Fibroblast of the aortic adventitia (primary cell): ENCODE measurements around the gene SEC14L5. TPM values are rescaled to one million over a fixed set of nuclear protein-coding genes. Genes with fewer than 3 reads are reported as not detected.

Experiments
- DNase-seq: peaks from one replicate; pipeline ENCODE4 v3.0.0-alpha.2; 2010; ENCODE audit warnings: low read depth
- H3K4me3 ChIP-seq: 2 replicates; pipeline ENCODE4 v1.5.1; 2011; ENCODE audit warnings: low read depth, mild to moderate bottlenecking, control low read depth, low read length, moderate library complexity
- total RNA-seq: library from RNA; depleted of rRNA; stranded (reverse); fragments of >200 nt; gene quantifications from 2 replicates; pipeline ENCODE4 v1.2.3, GENCODE V29; 2012; ENCODE audit warnings: low replicate concordance
- TF ChIP-seq, protein P1 (sequence below): IDR thresholded peaks from 2 replicates; pipeline ENCODE4 v1.5.1; 2011; ENCODE audit warnings: mild to moderate bottlenecking, low read length, control low read depth, inconsistent platforms; ENCODE audit not compliant: insufficient read depth

SEC14L5 gene
- total RNA-seq, 1 donor, result 1.2 TPM

DNA sequence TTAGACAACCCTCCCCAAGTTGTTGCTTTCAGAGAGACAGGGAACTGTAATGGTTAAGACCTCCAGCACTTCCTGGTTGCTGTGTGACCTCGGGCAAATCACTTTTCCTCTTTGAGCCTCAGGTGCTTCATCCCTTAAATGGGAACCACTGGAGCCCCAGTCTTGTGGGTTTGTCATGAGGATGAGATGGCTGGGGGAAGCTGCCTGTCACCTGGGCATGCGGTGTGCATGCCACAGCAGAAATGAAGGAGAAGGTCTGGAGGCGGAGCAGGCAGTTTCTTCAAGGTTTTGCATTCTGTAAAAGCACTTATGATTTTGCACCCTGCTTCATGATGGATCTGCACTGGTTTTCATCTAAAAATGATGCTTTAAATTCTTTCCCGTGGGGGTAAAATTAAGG is 53.5 kb downstream of the SEC14L5 start:
- TF ChIP-seq, protein P1, sequence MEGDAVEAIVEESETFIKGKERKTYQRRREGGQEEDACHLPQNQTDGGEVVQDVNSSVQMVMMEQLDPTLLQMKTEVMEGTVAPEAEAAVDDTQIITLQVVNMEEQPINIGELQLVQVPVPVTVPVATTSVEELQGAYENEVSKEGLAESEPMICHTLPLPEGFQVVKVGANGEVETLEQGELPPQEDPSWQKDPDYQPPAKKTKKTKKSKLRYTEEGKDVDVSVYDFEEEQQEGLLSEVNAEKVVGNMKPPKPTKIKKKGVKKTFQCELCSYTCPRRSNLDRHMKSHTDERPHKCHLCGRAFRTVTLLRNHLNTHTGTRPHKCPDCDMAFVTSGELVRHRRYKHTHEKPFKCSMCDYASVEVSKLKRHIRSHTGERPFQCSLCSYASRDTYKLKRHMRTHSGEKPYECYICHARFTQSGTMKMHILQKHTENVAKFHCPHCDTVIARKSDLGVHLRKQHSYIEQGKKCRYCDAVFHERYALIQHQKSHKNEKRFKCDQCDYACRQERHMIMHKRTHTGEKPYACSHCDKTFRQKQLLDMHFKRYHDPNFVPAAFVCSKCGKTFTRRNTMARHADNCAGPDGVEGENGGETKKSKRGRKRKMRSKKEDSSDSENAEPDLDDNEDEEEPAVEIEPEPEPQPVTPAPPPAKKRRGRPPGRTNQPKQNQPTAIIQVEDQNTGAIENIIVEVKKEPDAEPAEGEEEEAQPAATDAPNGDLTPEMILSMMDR, result no peak
- no peak overlapping the region for H3K4me3 ChIP-seq
- DNase-seq, result no peak

DNA sequence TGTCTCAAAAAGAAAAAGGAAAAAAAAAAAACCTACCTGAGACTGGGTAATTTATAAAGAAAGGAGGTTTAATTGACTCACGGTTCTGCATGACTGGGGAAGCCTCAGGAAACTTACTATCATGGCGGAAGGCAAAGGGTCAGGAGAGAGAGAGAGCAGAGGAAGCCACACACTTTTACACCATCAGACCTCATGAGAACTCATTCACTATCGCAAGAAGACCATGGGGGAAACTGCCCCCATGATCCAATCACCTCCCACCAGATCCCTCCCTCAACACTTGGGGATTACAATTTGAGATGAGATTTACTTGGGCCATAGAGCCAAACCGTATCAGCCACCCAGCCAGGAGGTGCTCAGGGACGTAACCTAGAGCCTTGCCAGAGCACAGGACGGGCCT is 54.8 kb downstream of the SEC14L5 start:
- DNase-seq, result no peak
- H3K4me3 ChIP-seq, result no peak overlapping the region
- TF ChIP-seq, protein P1, result no peak

DNA sequence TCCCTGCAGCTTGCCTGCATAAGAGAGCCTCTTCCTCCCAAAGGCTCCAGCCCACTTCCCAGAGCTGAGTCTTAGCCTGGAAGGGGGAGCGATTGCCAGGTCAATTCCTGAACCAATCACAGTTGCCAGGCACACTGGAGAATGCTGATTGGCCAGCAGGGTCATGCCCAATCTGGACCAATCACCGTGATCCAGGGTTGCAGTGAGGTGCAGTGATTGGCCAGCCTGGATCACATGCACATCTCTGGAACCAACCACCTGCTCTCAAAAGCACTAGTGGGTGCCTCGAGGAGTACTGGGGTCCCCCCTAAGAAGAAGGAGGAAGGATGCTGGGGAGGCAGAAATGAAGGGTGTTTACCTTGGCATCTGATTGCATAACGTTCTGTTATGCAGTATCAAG is 57.2 kb downstream of the SEC14L5 start:
- H3K4me3 ChIP-seq, result no peak overlapping the region
- TF ChIP-seq, protein P1, result no peak
- DNase-seq, result no peak

DNA sequence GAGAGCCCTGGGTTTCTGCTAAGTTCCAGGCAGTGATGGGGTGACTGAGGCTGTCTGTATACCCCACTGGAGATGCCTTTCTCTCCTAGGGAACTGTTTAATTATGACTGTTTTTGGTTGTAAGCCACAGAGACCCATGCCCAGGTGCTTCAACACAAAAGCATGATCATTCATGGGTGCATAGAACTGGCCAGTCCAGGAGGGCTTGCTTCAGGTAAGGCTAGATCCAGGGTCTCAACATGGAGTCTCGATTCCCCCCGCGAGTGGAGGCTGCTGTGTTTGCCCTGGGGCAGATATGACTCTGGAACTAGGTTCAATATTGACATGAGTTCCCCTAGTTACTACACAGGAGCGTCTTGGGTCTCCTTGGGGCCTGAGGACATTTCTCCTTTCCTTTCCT is 57.8 kb downstream of the SEC14L5 start:
- TF ChIP-seq, protein P1, result no peak
- no peak for DNase-seq
- no peak overlapping the region for H3K4me3 ChIP-seq

- TF ChIP-seq, protein P1, result no peak
- H3K4me3 ChIP-seq, result no peak overlapping the region
- DNase-seq, result no peak
Observed at GRCh38 chr16:5016967-5017677, 59.0 kb downstream of the SEC14L5 start.

DNA sequence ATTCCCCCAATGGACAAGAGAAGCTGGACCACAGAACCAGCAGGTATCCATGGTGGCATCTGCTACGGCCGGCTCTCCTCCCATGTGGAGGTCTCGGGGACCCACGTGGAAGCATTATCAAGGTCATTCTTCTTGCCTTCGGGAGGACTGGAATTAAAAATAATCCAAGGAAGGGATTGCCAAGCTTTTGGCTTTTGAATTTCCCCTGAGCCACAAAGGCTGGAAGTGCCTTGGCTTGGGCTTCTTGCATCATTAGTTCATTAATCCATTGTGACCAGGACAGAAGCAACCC is 59.5 kb downstream of the SEC14L5 start:
- DNase-seq, result no peak

More for the DNA sequence above, 59.5 kb downstream of the SEC14L5 start:
- no peak overlapping the region for H3K4me3 ChIP-seq
- TF ChIP-seq, protein P1, result no peak
